HG02970 (cell line): ENCODE measurements around the gene CASP8.
"Not testable (repeated sequence)": the region's sequence is repeated elsewhere in the genome, so short reads cannot be mapped to it uniquely, and the experiment has no call there.

Source experiments
- ATAC-seq: cut with Tn5 transposase; IDR thresholded peaks from one replicate; pipeline ENCODE4 v1.9.1; 2021; ENCODE audit warnings: mild to moderate bottlenecking, moderate library complexity, moderate number of reproducible peaks; ENCODE audit not compliant: unreplicated experiment, low FRiP score

Gene CASP8

GRCh38 chr2:201266629-201267028, 6.3 kb downstream of the CASP8 start:
- no peak for ATAC-seq

GRCh38 chr2:201267278-201268030, 7.1 kb downstream of the CASP8 start:
- no peak for ATAC-seq

- ATAC-seq, result no peak
Measured at GRCh38 chr2:201269764-201270163, 9.4 kb downstream of the CASP8 start.

- no peak for ATAC-seq
Measured at GRCh38 chr2:201270293-201271001, 10.1 kb downstream of the CASP8 start.

- no peak for ATAC-seq
Measured at GRCh38 chr2:201271917-201272316, 11.6 kb downstream of the CASP8 start.

GRCh38 chr2:201273330-201273983, 13.1 kb downstream of the CASP8 start:
- no peak for ATAC-seq

GRCh38 chr2:201275069-201275468, 14.7 kb downstream of the CASP8 start:
- no peak for ATAC-seq

GRCh38 chr2:201275990-201276389, 15.7 kb downstream of the CASP8 start:
- no peak for ATAC-seq

GRCh38 chr2:201276511-201276910, 16.2 kb downstream of the CASP8 start:
- no peak for ATAC-seq

- ATAC-seq, result no peak
Measured at GRCh38 chr2:201279079-201279478, 18.7 kb downstream of the CASP8 start.

- ATAC-seq, result no peak
Measured at GRCh38 chr2:201280191-201281040, 20.1 kb downstream of the CASP8 start.

- ATAC-seq, result no peak
Measured at GRCh38 chr2:201285499-201285898, 25.2 kb downstream of the CASP8 start.

GRCh38 chr2:201290457-201291148, 30.3 kb downstream of the CASP8 start:
- ATAC-seq, result not testable (repeated sequence)

- no peak for ATAC-seq
Measured at GRCh38 chr2:201298462-201299052, 38.2 kb downstream of the CASP8 start.

- ATAC-seq, result not testable (repeated sequence)
Measured at GRCh38 chr2:201299929-201300328, 39.6 kb downstream of the CASP8 start.

- ATAC-seq, result no peak
Measured at GRCh38 chr2:201307876-201308275, 47.5 kb downstream of the CASP8 start.

GRCh38 chr2:201308914-201309313, 48.6 kb downstream of the CASP8 start:
- no peak for ATAC-seq

- no peak for ATAC-seq
Measured at GRCh38 chr2:201313362-201313761, 53.0 kb downstream of the CASP8 start.

GRCh38 chr2:201319511-201319910, 59.2 kb downstream of the CASP8 start:
- no peak for ATAC-seq

GRCh38 chr2:201320257-201320656, 59.9 kb downstream of the CASP8 start:
- no peak for ATAC-seq
